ENCODE data around the gene LIFR. TPM values are rescaled to one million over a fixed set of nuclear protein-coding genes. Genes with fewer than 3 reads are reported as not detected.

The LIFR gene
- total and polyA plus RNA-seq, 8 donors, result 52.6 to 218 (median 194) TPM

GRCh38 chr5:38515092-38515491 is 41.4 kb downstream of the LIFR start:
- H3K4me3 ChIP-seq, result no peak overlapping the region
- H3K27ac ChIP-seq, result no peak overlapping the region
- intact Hi-C loops (cut with DNase I), result no loop called here
- peaks cover 0 to 4% of the 10 kb centered on the region in 2 donors for H3K36me3 ChIP-seq
- H3K27me3 ChIP-seq, result no peaks in the 10 kb centered on the region
- no peaks in the 10 kb centered on the region for H3K4me1 ChIP-seq
- TF ChIP-seq, protein P1, sequence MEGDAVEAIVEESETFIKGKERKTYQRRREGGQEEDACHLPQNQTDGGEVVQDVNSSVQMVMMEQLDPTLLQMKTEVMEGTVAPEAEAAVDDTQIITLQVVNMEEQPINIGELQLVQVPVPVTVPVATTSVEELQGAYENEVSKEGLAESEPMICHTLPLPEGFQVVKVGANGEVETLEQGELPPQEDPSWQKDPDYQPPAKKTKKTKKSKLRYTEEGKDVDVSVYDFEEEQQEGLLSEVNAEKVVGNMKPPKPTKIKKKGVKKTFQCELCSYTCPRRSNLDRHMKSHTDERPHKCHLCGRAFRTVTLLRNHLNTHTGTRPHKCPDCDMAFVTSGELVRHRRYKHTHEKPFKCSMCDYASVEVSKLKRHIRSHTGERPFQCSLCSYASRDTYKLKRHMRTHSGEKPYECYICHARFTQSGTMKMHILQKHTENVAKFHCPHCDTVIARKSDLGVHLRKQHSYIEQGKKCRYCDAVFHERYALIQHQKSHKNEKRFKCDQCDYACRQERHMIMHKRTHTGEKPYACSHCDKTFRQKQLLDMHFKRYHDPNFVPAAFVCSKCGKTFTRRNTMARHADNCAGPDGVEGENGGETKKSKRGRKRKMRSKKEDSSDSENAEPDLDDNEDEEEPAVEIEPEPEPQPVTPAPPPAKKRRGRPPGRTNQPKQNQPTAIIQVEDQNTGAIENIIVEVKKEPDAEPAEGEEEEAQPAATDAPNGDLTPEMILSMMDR (IDR thresholded peaks at IDR 0.05), result no peak
- DNase-seq (no peak), ATAC-seq (no peak)
- H3K9me3 ChIP-seq, result no peaks in the 10 kb centered on the region

DNA sequence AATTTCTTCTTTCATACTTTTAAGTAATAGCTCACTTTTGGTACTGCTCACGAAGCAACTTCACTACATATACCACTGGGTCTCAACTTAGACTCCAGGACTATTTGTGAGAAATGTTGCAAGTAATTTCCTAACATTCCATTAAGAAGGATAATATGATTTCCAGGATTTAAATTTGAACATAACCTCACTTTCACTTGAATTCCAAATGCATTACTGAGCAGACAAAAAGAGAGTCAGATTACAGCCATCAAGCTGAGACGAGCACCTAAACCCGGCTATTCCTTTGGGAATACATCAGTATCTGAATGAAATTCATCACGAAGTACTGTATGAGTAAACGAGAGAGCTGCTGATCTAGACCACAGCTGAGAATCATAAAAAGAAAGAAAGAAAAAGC is 47.3 kb downstream of the LIFR start:
- no peaks in the 10 kb centered on the region for H3K27me3 ChIP-seq
- no peaks in the 10 kb centered on the region for H3K9me3 ChIP-seq
- DNase-seq (no peak), ATAC-seq (no peak)
- intact Hi-C loops (cut with DNase I), result no loop called here
- no peak overlapping the region for H3K4me3 ChIP-seq
- TF ChIP-seq, protein P1 (IDR thresholded peaks at IDR 0.05), result no peak
- no peaks in the 10 kb centered on the region for H3K4me1 ChIP-seq
- no peaks in the 10 kb centered on the region for H3K36me3 ChIP-seq
- H3K27ac ChIP-seq, result no peak overlapping the region

DNA sequence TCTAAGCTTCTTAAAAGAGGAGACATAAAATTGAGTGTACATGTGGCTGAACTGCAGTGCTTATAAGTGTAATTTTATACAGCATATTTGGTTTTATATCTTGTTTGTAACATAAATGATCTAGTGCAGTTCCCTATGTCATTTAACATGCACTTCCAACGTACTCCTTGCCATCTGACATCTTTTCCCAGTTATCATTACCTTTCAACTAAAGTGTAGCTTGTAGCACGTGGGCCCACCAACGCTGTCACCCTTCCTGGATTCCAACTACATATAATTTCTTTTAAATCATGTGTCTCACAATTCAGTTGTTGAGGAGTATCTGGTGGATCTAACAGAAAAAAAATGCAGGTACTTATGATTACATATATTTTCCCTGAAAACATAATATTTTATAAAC is 50.1 kb downstream of the LIFR start:
- intact Hi-C loops (cut with DNase I), result no loop called here
- Histone ChIP-seq H3K27ac (no peak overlapping the region), H3K4me3 (no peak overlapping the region), H3K9me3 (no peaks in the 10 kb centered on the region), H3K27me3 (no peaks in the 10 kb centered on the region), H3K4me1 (no peaks in the 10 kb centered on the region), H3K36me3 (no peaks in the 10 kb centered on the region)
- no peak for DNase-seq
- no peak for ATAC-seq
- TF ChIP-seq, protein P1 (IDR thresholded peaks at IDR 0.05), result no peak

GRCh38 chr5:38500573-38501260 is 55.7 kb downstream of the LIFR start:
- no peak overlapping the region for H3K27ac ChIP-seq
- no peaks in the 10 kb centered on the region for H3K4me1 ChIP-seq
- TF ChIP-seq, protein P1 (IDR thresholded peaks at IDR 0.05), result no peak
- DNase-seq, result peak in 2 of 4 donors; percentile 23 to 36
- intact Hi-C loops (cut with DNase I), result no loop called here
- H3K27me3 ChIP-seq, result no peaks in the 10 kb centered on the region
- H3K9me3 ChIP-seq, result no peaks in the 10 kb centered on the region
- no peak overlapping the region for H3K4me3 ChIP-seq
- no peak for ATAC-seq
- H3K36me3 ChIP-seq, result peaks cover 0 to 8% of the 10 kb centered on the region in 2 donors

GRCh38 chr5:38497946-38498345 is 58.5 kb downstream of the LIFR start:
- no peak overlapping the region for H3K27ac ChIP-seq
- intact Hi-C loops (cut with DNase I), result no loop called here
- no peak overlapping the region for H3K4me3 ChIP-seq
- H3K9me3 ChIP-seq, result no peaks in the 10 kb centered on the region
- H3K27me3 ChIP-seq, result no peaks in the 10 kb centered on the region
- TF ChIP-seq, protein P1 (IDR thresholded peaks at IDR 0.05), result no peak
- ATAC-seq (peak; percentile 66), DNase-seq (peak in 1 of 4 donors; percentile 37)
- peaks cover 0 to 15% of the 10 kb centered on the region in 2 donors for H3K36me3 ChIP-seq
- no peaks in the 10 kb centered on the region for H3K4me1 ChIP-seq

Data from left lung (tissue), 10 donors.